Panc1 (cell line): ENCODE data around the gene TOP2A. TPM values are rescaled to one million over a fixed set of nuclear protein-coding genes. Genes with fewer than 3 reads are reported as not detected.
"Not testable (repeated sequence)": the region's sequence is repeated elsewhere in the genome, so short reads cannot be mapped to it uniquely, and the experiment has no call there.

ENCODE experiments used
- ATAC-seq: fragments of 200-7000 bp; cut with Tn5 transposase; 2 replicates; pipeline ENCODE4 v1.9.1; 2020; ENCODE audit warnings: mild to moderate bottlenecking, moderate library complexity
- BruUV-seq: library from RNA; stranded (reverse); fragments of 400-500 nt; replicated peaks from 2 replicates; lab custom pipeline; 2021; lab: Mats Ljungman, UMichigan
- CTCF ChIA-PET: fragments of 300-600 bp; sonication (Branson Sonifier 250); formaldehyde crosslinking; loops from one replicate; lab custom pipeline; 2022; ENCODE audit warnings: antibody characterized with exemption; lab: Charles Lee
- POLR2A ChIA-PET: fragments of 300-600 bp; sonication (Branson Sonifier 250); formaldehyde crosslinking; loops from one replicate; lab custom pipeline; 2022; ENCODE audit warnings: antibody characterized with exemption; lab: Charles Lee
- DNase-seq: peaks from one replicate; pipeline ENCODE4 v3.0.0-alpha.2; 2010; ENCODE audit warnings: low read depth, low spot score
- H3K27ac ChIP-seq: 2 replicates; pipeline ENCODE4 v1.5.1; 2011; ENCODE audit warnings: mild to moderate bottlenecking, low read length, inconsistent platforms
- H3K27me3 ChIP-seq: fragments of 200-500 bp; sonication (Bioruptor generic); 2 replicates; pipeline ENCODE4 v1.6.0; 2014; ENCODE audit warnings: low read length, inconsistent platforms; ENCODE audit not compliant: control insufficient read depth, insufficient read depth
- H3K36me3 ChIP-seq: fragments of 200-500 bp; sonication (Bioruptor generic); 2 replicates; pipeline ENCODE4 v1.5.1; 2014; ENCODE audit warnings: inconsistent platforms, mild to moderate bottlenecking, low read length, moderate library complexity; ENCODE audit not compliant: control insufficient read depth, insufficient read depth
- H3K4me1 ChIP-seq: 2 replicates; pipeline ENCODE4 v1.5.1; 2011; ENCODE audit warnings: inconsistent platforms, mild to moderate bottlenecking, low read length, moderate library complexity; ENCODE audit not compliant: control insufficient read depth, insufficient read depth
- H3K4me3 ChIP-seq, 2 experiments: 2 replicates each; pipeline ENCODE4 v1.5.1; 2011 to 2012; ENCODE audit warnings: low read depth in 2 of 2, low read length in 2 of 2, mild to moderate bottlenecking in 2 of 2, inconsistent platforms in 1 of 2, moderate library complexity in 1 of 2
- H3K9me3 ChIP-seq: fragments of 200-500 bp; sonication (Bioruptor generic); 2 replicates; pipeline ENCODE4 v1.5.1; 2014; ENCODE audit warnings: low read depth, mild to moderate bottlenecking, inconsistent platforms, low read length, moderate library complexity; ENCODE audit not compliant: control insufficient read depth, insufficient read depth
- POLR2AphosphoS5 ChIP-seq: IDR thresholded peaks from 2 replicates; pipeline ENCODE4 v1.6.1; 2012; ENCODE audit warnings: mild to moderate bottlenecking, low read depth, low read length, moderate library complexity
- SIN3A ChIP-seq: IDR thresholded peaks from 2 replicates; pipeline ENCODE4 v1.6.1; 2012; ENCODE audit warnings: low read depth, mild to moderate bottlenecking, low read length, moderate library complexity, borderline replicate concordance; ENCODE audit not compliant: insufficient read depth
- TCF7L2 ChIP-seq: IDR thresholded peaks from 2 replicates; pipeline ENCODE4 v1.6.1; 2011; ENCODE audit warnings: mild to moderate bottlenecking, low read depth, low read length, inconsistent platforms
- in situ Hi-C: cut with HindIII; loops from 2 replicates; pipeline ENCODE4 v1.10.0; 2016; ENCODE audit warnings: low sequenced_read_pairs, low pct_unique_long_range_greater_than_20kb
- intact Hi-C: fragments of 100-400 bp; cut with micrococcal nuclease; formaldehyde crosslinking; loops from one replicate; pipeline ENCODE4 v1.10.0; 2022; ENCODE audit not compliant: unreplicated experiment
- total RNA-seq: library from RNA; stranded (reverse); gene quantifications from one replicate; pipeline ENCODE4 v1.2.1, GENCODE V29; 2021; ENCODE audit not compliant: unreplicated experiment
- TF ChIP-seq, protein P1 (sequence below): fragments of 450-650 bp; IDR thresholded peaks from 2 replicates; pipeline ENCODE4 v1.5.1; 2017; ENCODE audit warnings: mild to moderate bottlenecking
- TF ChIP-seq, protein P2 (sequence below), 2 experiments: IDR thresholded peaks; 2 replicates each; pipeline ENCODE4 v1.6.1; 2011 to 2012; ENCODE audit warnings: low read depth in 2 of 2, control low read depth in 1 of 2, low read length in 1 of 2, mild to moderate bottlenecking in 1 of 2, moderate library complexity in 1 of 2; ENCODE audit not compliant: insufficient read depth in 1 of 2

TOP2A gene
- total RNA-seq, 1 experiment from 2014 or later, result 230 TPM

DNA sequence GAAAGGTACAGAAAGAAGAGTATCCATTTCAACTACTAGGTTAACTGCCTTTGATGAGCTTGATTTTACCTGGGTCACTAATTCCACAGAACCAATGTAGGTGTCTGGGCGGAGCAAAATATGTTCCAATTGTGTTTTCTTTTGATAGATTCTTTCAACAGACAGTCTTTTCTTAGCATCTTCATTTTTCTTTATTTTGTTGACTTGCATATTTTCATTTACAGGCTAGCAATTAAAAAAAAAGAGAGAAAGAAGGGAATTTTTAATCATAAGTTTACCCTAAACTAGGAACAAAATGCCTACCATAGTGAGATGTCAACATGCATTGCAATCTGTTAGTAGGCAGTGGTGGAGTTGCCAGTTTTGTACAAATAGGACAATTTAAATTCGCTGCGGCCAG lies 1.0 kb downstream of the TOP2A start:
- H3K9me3 ChIP-seq, result no peaks in the 10 kb centered on the region
- CTCF ChIA-PET, result interaction anchor here (0.5 to 0.6 kb wide), 2 partner anchors 33 to 1272 kb away, joined by 3 to 5 read pairs; partner anchors contain the start of gene EIF1
- no peaks in the 10 kb centered on the region for H3K27me3 ChIP-seq
- POLR2A ChIA-PET, result no interaction called here
- peaks cover 18% of the 10 kb centered on the region for H3K4me1 ChIP-seq
- H3K4me3 ChIP-seq, result peak overlapping the region; percentile 83 to 86
- no peak for ATAC-seq
- H3K36me3 ChIP-seq, result peaks cover 33% of the 10 kb centered on the region
- TF ChIP-seq, protein P1, sequence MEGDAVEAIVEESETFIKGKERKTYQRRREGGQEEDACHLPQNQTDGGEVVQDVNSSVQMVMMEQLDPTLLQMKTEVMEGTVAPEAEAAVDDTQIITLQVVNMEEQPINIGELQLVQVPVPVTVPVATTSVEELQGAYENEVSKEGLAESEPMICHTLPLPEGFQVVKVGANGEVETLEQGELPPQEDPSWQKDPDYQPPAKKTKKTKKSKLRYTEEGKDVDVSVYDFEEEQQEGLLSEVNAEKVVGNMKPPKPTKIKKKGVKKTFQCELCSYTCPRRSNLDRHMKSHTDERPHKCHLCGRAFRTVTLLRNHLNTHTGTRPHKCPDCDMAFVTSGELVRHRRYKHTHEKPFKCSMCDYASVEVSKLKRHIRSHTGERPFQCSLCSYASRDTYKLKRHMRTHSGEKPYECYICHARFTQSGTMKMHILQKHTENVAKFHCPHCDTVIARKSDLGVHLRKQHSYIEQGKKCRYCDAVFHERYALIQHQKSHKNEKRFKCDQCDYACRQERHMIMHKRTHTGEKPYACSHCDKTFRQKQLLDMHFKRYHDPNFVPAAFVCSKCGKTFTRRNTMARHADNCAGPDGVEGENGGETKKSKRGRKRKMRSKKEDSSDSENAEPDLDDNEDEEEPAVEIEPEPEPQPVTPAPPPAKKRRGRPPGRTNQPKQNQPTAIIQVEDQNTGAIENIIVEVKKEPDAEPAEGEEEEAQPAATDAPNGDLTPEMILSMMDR, result no peak
- TF ChIP-seq, protein P2, sequence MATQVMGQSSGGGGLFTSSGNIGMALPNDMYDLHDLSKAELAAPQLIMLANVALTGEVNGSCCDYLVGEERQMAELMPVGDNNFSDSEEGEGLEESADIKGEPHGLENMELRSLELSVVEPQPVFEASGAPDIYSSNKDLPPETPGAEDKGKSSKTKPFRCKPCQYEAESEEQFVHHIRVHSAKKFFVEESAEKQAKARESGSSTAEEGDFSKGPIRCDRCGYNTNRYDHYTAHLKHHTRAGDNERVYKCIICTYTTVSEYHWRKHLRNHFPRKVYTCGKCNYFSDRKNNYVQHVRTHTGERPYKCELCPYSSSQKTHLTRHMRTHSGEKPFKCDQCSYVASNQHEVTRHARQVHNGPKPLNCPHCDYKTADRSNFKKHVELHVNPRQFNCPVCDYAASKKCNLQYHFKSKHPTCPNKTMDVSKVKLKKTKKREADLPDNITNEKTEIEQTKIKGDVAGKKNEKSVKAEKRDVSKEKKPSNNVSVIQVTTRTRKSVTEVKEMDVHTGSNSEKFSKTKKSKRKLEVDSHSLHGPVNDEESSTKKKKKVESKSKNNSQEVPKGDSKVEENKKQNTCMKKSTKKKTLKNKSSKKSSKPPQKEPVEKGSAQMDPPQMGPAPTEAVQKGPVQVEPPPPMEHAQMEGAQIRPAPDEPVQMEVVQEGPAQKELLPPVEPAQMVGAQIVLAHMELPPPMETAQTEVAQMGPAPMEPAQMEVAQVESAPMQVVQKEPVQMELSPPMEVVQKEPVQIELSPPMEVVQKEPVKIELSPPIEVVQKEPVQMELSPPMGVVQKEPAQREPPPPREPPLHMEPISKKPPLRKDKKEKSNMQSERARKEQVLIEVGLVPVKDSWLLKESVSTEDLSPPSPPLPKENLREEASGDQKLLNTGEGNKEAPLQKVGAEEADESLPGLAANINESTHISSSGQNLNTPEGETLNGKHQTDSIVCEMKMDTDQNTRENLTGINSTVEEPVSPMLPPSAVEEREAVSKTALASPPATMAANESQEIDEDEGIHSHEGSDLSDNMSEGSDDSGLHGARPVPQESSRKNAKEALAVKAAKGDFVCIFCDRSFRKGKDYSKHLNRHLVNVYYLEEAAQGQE (IDR thresholded peaks at IDR 0.05; ENCODE audit: insufficient read depth in 1 of 2, low read depth in 2 of 2, low read length in 1 of 2), result no peak
- TF ChIP-seq SIN3A (no peak), POLR2AphosphoS5 (no peak), TCF7L2 (no peak)
- H3K27ac ChIP-seq, result peak overlapping the region; percentile 95
- in situ Hi-C loops (no loop called here), intact Hi-C loops (loop anchor here (10.0 kb wide), 1 partner anchor 112 kb away; the partner anchor contains the start of gene RARA)
- no TSS peak for BruUV-seq
- no peak for DNase-seq

DNA sequence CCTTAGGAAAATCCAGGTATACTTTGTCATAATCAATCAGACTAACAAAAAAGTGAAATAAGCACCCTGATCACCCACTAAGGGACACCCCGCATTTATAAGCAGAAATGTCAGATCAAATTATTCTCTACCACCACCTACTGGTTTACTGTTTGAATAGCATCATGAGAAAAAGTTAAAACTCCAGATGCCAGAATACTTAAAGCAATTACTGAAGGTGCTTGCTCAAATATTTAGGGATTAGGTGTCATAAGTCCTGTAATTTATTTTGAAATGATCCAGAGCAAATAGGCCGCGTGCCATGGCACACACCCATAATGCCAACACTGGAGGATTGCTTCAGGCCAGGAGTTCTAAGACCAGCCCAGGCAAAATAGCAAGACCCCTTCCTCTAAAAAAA lies 2.3 kb downstream of the TOP2A start:
- ATAC-seq (no peak), DNase-seq (no peak)
- ChIA-PET POLR2A (interaction anchor here (0.7 kb wide), 1 partner anchor 254 kb away, joined by 5 read pairs; no protein-coding TSS in a partner anchor), CTCF (no interaction called here)
- no peaks in the 10 kb centered on the region for H3K27me3 ChIP-seq
- no peaks in the 10 kb centered on the region for H3K9me3 ChIP-seq
- intact Hi-C loops, result loop anchor here (10.0 kb wide), 1 partner anchor 111 kb away; the partner anchor contains the start of gene RARA
- H3K4me1 ChIP-seq, result peaks cover 18% of the 10 kb centered on the region
- peak overlapping the region; percentile 95 for H3K27ac ChIP-seq
- TSS peak; percentile 75 for BruUV-seq
- H3K4me3 ChIP-seq, result peak overlapping the region; percentile 4 to 83; a peak in 3 of 4 replicates
- in situ Hi-C loops, result no loop called here
- peaks cover 45% of the 10 kb centered on the region for H3K36me3 ChIP-seq
- TF ChIP-seq TCF7L2 (no peak), POLR2AphosphoS5 (no peak), SIN3A (no peak)
- TF ChIP-seq, protein P1, result peak; percentile 70

DNA sequence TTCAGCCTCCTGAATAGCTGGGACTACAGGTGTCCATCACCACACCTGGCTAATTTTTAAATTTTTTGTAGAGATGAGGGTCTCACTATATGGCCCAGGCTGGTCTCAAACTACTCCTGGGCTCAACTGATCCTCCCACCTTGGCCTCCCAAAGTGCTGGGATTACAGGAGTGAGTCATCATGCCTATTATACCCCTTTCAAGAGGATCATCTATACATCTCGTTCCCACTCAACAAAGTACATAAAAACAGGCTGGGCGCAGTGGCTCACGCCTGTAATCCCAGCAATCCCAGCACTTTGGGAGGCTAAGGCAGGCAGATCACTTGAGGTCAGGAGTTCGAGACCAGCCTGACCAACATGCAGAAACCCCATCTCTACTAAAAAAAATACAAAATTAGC lies 3.4 kb downstream of the TOP2A start:
- POLR2A ChIA-PET, result interaction anchor here (0.6 kb wide), 1 partner anchor 436 kb away, joined by 11 read pairs; no protein-coding TSS in a partner anchor
- in situ Hi-C loops, result not testable (repeated sequence)
- intact Hi-C loops, result loop anchor here (10.0 kb wide), 1 partner anchor 110 kb away; the partner anchor contains the start of gene RARA

More for the DNA sequence above, 3.4 kb downstream of the TOP2A start:
- not testable (repeated sequence) for DNase-seq, H3K27ac ChIP-seq, ATAC-seq, H3K9me3 ChIP-seq, H3K27me3 ChIP-seq, BruUV-seq, H3K4me3 ChIP-seq
- CTCF ChIA-PET, result interaction anchor here (0.6 kb wide), 1 partner anchor 11 kb away, joined by 5 read pairs; no protein-coding TSS in a partner anchor
- Histone ChIP-seq H3K36me3 (peaks cover 49% of the 10 kb centered on the region), H3K4me1 (peaks cover 18% of the 10 kb centered on the region)
